H9 (cell line): Measurements from ENCODE around the gene CLCNKA. TPM values are rescaled to one million over a fixed set of nuclear protein-coding genes. Genes with fewer than 3 reads are reported as not detected.
A peak's percentile ranks its signal among the peaks of the same experiment; 100 is the strongest.

Experiments
- DNase-seq: peaks from one replicate; pipeline ENCODE4 v3.0.0-alpha.2; 2017
- H2AFZ ChIP-seq: one replicate; pipeline ENCODE4 v1.6.1; 2013; ENCODE audit warnings: mild to moderate bottlenecking, low read length, control low read depth, moderate library complexity
- H2AK5ac ChIP-seq: 2 replicates; pipeline ENCODE4 v1.6.1; 2013; ENCODE audit warnings: low read length, control low read depth, mixed read lengths; ENCODE audit not compliant: insufficient read length
- H2BK120ac ChIP-seq: one replicate; pipeline ENCODE4 v1.6.1; 2013; ENCODE audit warnings: low read depth, mild to moderate bottlenecking, low read length, control low read depth, inconsistent platforms; ENCODE audit not compliant: poor library complexity, severe bottlenecking
- H2BK12ac ChIP-seq: 2 replicates; pipeline ENCODE4 v1.6.1; 2013; ENCODE audit warnings: low read length, control low read depth, mixed read lengths, low read depth; ENCODE audit not compliant: insufficient read length
- H2BK15ac ChIP-seq: 2 replicates; pipeline ENCODE4 v1.6.1; 2013; ENCODE audit warnings: low read depth, low read length, control low read depth
- H2BK20ac ChIP-seq: one replicate; pipeline ENCODE4 v1.6.1; 2013; ENCODE audit warnings: low read depth, mild to moderate bottlenecking, low read length, control low read depth, inconsistent platforms; ENCODE audit not compliant: poor library complexity, severe bottlenecking
- H2BK5ac ChIP-seq: 2 replicates; pipeline ENCODE4 v1.6.1; 2013; ENCODE audit warnings: low read length, control low read depth, mixed read lengths; ENCODE audit not compliant: insufficient read length
- H3K14ac ChIP-seq: 2 replicates; pipeline ENCODE4 v1.6.1; 2013; ENCODE audit warnings: low read length, control low read depth; ENCODE audit not compliant: insufficient read depth
- H3K18ac ChIP-seq: 2 replicates; pipeline ENCODE4 v1.6.1; 2013; ENCODE audit warnings: low read depth, mild to moderate bottlenecking, mixed read lengths, low read length, control low read depth; ENCODE audit not compliant: insufficient read length
- H3K23ac ChIP-seq: 2 replicates; pipeline ENCODE4 v1.6.1; 2013; ENCODE audit warnings: low read length, control low read depth, mixed read lengths, low read depth; ENCODE audit not compliant: insufficient read length
- H3K23me2 ChIP-seq: 2 replicates; pipeline ENCODE4 v1.6.1; 2013; ENCODE audit warnings: low read depth, mild to moderate bottlenecking, mixed read lengths, low read length, control low read depth; ENCODE audit not compliant: insufficient read length, poor library complexity, severe bottlenecking
- H3K27ac ChIP-seq: 2 replicates; pipeline ENCODE4 v1.5.1; 2013; ENCODE audit warnings: low read length, control low read depth, mixed read lengths, low read depth; ENCODE audit not compliant: insufficient read length
- H3K27me3 ChIP-seq: 2 replicates; pipeline ENCODE4 v1.6.1; 2013; ENCODE audit warnings: low read length, control low read depth, inconsistent platforms; ENCODE audit not compliant: insufficient read depth
- H3K4ac ChIP-seq: 2 replicates; pipeline ENCODE4 v1.6.1; 2013; ENCODE audit warnings: low read depth, mild to moderate bottlenecking, control low read depth, inconsistent platforms, low read length, moderate library complexity
- H3K4me1 ChIP-seq: 2 replicates; pipeline ENCODE4 v1.6.1; 2013; ENCODE audit warnings: low read length, control low read depth, inconsistent platforms; ENCODE audit not compliant: insufficient read depth
- H3K4me2 ChIP-seq: 2 replicates; pipeline ENCODE4 v1.6.1; 2013; ENCODE audit warnings: low read length, control low read depth, mixed read lengths; ENCODE audit not compliant: insufficient read length, insufficient read depth
- H3K56ac ChIP-seq: 2 replicates; pipeline ENCODE4 v1.6.1; 2013; ENCODE audit warnings: low read depth, mild to moderate bottlenecking, mixed read lengths, low read length, control low read depth; ENCODE audit not compliant: insufficient read length
- H3K79me1 ChIP-seq: 2 replicates; pipeline ENCODE4 v1.6.1; 2013; ENCODE audit warnings: low read depth, mild to moderate bottlenecking, moderate library complexity, low read length, control low read depth, inconsistent platforms; ENCODE audit not compliant: insufficient read depth, poor library complexity, severe bottlenecking
- H3K79me2 ChIP-seq: 2 replicates; pipeline ENCODE4 v1.6.1; 2013; ENCODE audit warnings: low read length, control low read depth, inconsistent platforms; ENCODE audit not compliant: insufficient read depth
- H3K9ac ChIP-seq: 2 replicates; pipeline ENCODE4 v1.6.1; 2013; ENCODE audit warnings: low read length, control low read depth, mixed read lengths; ENCODE audit not compliant: insufficient read length; ENCODE audit errors: extremely low read depth
- H3K9me3 ChIP-seq: one replicate; pipeline ENCODE4 v1.6.1; 2013; ENCODE audit warnings: low read depth, low read length, inconsistent platforms; ENCODE audit not compliant: control insufficient read depth
- H3T11ph ChIP-seq: one replicate; pipeline ENCODE4 v1.6.1; 2013; ENCODE audit warnings: mild to moderate bottlenecking, low read length, control low read depth, inconsistent platforms
- H4K20me1 ChIP-seq: one replicate; pipeline ENCODE4 v1.6.1; 2013; ENCODE audit not compliant: control insufficient read depth, insufficient read length, insufficient read depth
- H4K5ac ChIP-seq: 2 replicates; pipeline ENCODE4 v1.6.1; 2013; ENCODE audit warnings: low read depth, mild to moderate bottlenecking, mixed read lengths, low read length, control low read depth; ENCODE audit not compliant: insufficient read length
- H4K8ac ChIP-seq: replicated peaks from 2 replicates; pipeline ENCODE4 v1.6.1; 2013; ENCODE audit warnings: low read length, control low read depth, mixed read lengths, low read depth; ENCODE audit not compliant: insufficient read length
- H4K91ac ChIP-seq: 2 replicates; pipeline ENCODE4 v1.6.1; 2013; ENCODE audit warnings: low read depth, mild to moderate bottlenecking, moderate library complexity, mixed read lengths, low read length, control low read depth; ENCODE audit not compliant: insufficient read length
- H3K27ac Mint-ChIP-seq, 3 experiments: 2 replicates in 2 of 3; 3 replicates in 1 of 3; pipeline ENCODE4 v1.8.0; 2020 to 2021; ENCODE audit warnings: mixed read lengths in 3 of 3, mild to moderate bottlenecking in 1 of 3, moderate library complexity in 1 of 3
- H3K27me3 Mint-ChIP-seq: 2 replicates; pipeline ENCODE4 v1.8.0; 2021; ENCODE audit warnings: low read depth, mild to moderate bottlenecking, moderate library complexity, mixed read lengths
- H3K36me3 Mint-ChIP-seq, 3 experiments: 2 replicates in 2 of 3; 3 replicates in 1 of 3; pipeline ENCODE4 v1.8.0; 2020 to 2021; ENCODE audit warnings: low read depth in 3 of 3, mixed read lengths in 3 of 3; ENCODE audit not compliant: insufficient read depth in 1 of 3
- H3K4me1 Mint-ChIP-seq, 2 experiments: 2 replicates each; pipeline ENCODE4 v1.8.0; 2020; ENCODE audit warnings: mixed read lengths in 2 of 2
- H3K4me3 Mint-ChIP-seq, 2 experiments: 2 replicates in 1 of 2; 3 replicates in 1 of 2; pipeline ENCODE4 v1.8.0; 2020 to 2021; ENCODE audit warnings: mild to moderate bottlenecking in 2 of 2, mixed read lengths in 2 of 2, moderate library complexity in 1 of 2
- H3K9me3 Mint-ChIP-seq, 2 experiments: 2 replicates in 1 of 2; 3 replicates in 1 of 2; pipeline ENCODE4 v1.8.0; 2020; ENCODE audit warnings: mild to moderate bottlenecking in 2 of 2, mixed read lengths in 2 of 2, moderate library complexity in 1 of 2
- CTCF ChIP-seq: fragments of 200-600 bp; sonication (generic); conservative IDR thresholded peaks from 3 replicates; pipeline ENCODE4 v1.8.0; 2021; ENCODE audit warnings: antibody characterized with exemption, mild to moderate bottlenecking
- WGBS: extraction: QIAGEN DNeasy Blood & Tissue Kit; methylation state at CpG from one replicate; pipeline ENCODE4 v1.1.7; 2013; ENCODE audit warnings: missing lambda C conversion rate, low lambda C conversion rate, mixed read lengths; ENCODE audit not compliant: insufficient read length; ENCODE audit errors: extremely low coverage; 5-methylcytosine and 5-hydroxymethylcytosine counted together
- total RNA-seq: library from RNA; stranded (reverse); gene quantifications from 2 replicates; pipeline ENCODE4 v1.2.1, GENCODE V29; 2021

CLCNKA gene
- total RNA-seq, 1 experiment from 2014 or later = 0.98 TPM

- Histone ChIP-seq H3K23me2 (no peaks in the 10 kb centered on the region), H4K8ac (no peak overlapping the region), H2AK5ac (no peak overlapping the region), H3K4me1 (peaks cover 8% of the 10 kb centered on the region; the same call in 1 of the 2 replicates), H3K9me3 (no peaks in the 10 kb centered on the region), H2BK12ac (no peak overlapping the region), H3K56ac (no peak overlapping the region), H2AFZ (no peak overlapping the region), H3K4ac (no peak overlapping the region), H3K23ac (no peak overlapping the region), H3T11ph (no peak overlapping the region), H2BK5ac (no peak overlapping the region), H4K5ac (no peak overlapping the region), H3K79me2 (no peaks in the 10 kb centered on the region), H2BK120ac (no peak overlapping the region), H3K4me2 (no peak overlapping the region), H4K20me1 (no peaks in the 10 kb centered on the region), H3K18ac (no peak overlapping the region), H3K27me3 (no peaks in the 10 kb centered on the region), H3K79me1 (no peaks in the 10 kb centered on the region), H3K27ac (no peak overlapping the region), H4K91ac (no peak overlapping the region), H3K14ac (no peak overlapping the region), H2BK20ac (no peak overlapping the region), H2BK15ac (no peak overlapping the region), H3K9ac (no peak overlapping the region)
- H3K9me3 Mint-ChIP-seq = no peaks in the 10 kb centered on the region
- no peak overlapping the region for H3K27ac Mint-ChIP-seq
- WGBS = no CpG with 5 or more reads among the region's 11 CpGs
- H3K4me3 Mint-ChIP-seq = no peak overlapping the region
- peaks cover 17% of the 10 kb centered on the region for H3K27me3 Mint-ChIP-seq
- DNase-seq = peak; percentile 26
- peaks cover 20 to 23% of the 10 kb centered on the region in 2 experiments for H3K4me1 Mint-ChIP-seq
- no peak for TF ChIP-seq CTCF
- H3K36me3 Mint-ChIP-seq = no peaks in the 10 kb centered on the region
Measured at GRCh38 chr1:16009678-16010077, 12.2 kb upstream of the CLCNKA start.
